Breast epithelium (tissue), 4 donors: ENCODE measurements around the gene DCLRE1B. TPM values are rescaled to one million over a fixed set of nuclear protein-coding genes. Genes with fewer than 3 reads are reported as not detected.

Experiments
- DNase-seq, 2 donors: peaks; one replicate each; pipeline ENCODE4 v3.0.0-alpha.2; 2019; ENCODE audit warnings: low spot score in 2 of 2
- H3K27ac ChIP-seq, 2 donors: fragments of 200-600 bp; sonication (generic) in 1 of 2; one replicate each; pipeline ENCODE4 v1.5.1; 2016 to 2019; ENCODE audit warnings: mild to moderate bottlenecking in 1 of 2
- H3K27me3 ChIP-seq, 2 donors: fragments of 200-600 bp; sonication (generic) in 1 of 2; one replicate each; pipeline versions ENCODE4 v1.5.1 to v1.6.0; 2017 to 2019; ENCODE audit warnings: control low read depth in 1 of 2, mild to moderate bottlenecking in 1 of 2
- H3K36me3 ChIP-seq: fragments of 200-600 bp; one replicate; pipeline ENCODE4 v1.5.1; 2019
- H3K4me1 ChIP-seq, 2 donors: fragments of 200-600 bp; sonication (generic); one replicate each; pipeline ENCODE4 v1.5.1; 2016 to 2019; ENCODE audit warnings: control low read depth in 1 of 2
- H3K4me3 ChIP-seq, 3 donors: fragments of 200-600 bp; sonication (generic); 1 replicate in 2 of 3; 2 replicates in 1 of 3; pipeline ENCODE4 v1.5.1; 2016 to 2019; ENCODE audit warnings: mild to moderate bottlenecking in 3 of 3, moderate library complexity in 2 of 3
- H3K9me3 ChIP-seq, 2 donors: fragments of 200-600 bp; sonication (generic) in 1 of 2; one replicate each; pipeline ENCODE4 v1.5.1; 2016 to 2019; ENCODE audit warnings: control low read depth in 1 of 2
- CTCF ChIP-seq, 3 donors: fragments of 450-650 bp; IDR thresholded peaks; one replicate each; pipeline ENCODE4 v1.5.1; 2016 to 2017; ENCODE audit warnings: antibody characterized with exemption in 3 of 3, mild to moderate bottlenecking in 3 of 3, moderate library complexity in 3 of 3
- POLR2A ChIP-seq: fragments of 450-650 bp; IDR thresholded peaks from one replicate; pipeline ENCODE4 v1.6.1; 2016; ENCODE audit warnings: antibody characterized with exemption, mild to moderate bottlenecking, moderate library complexity
- POLR2AphosphoS5 ChIP-seq, 3 donors: sonication (generic); formaldehyde crosslinking; IDR thresholded peaks; one replicate each; pipeline ENCODE4 v1.6.1; 2017; ENCODE audit warnings: antibody characterized with exemption in 3 of 3
- intact Hi-C: fragments of 100-400 bp; cut with DNase I; formaldehyde crosslinking; loops from one replicate; pipeline ENCODE4 v1.15.1; 2023; ENCODE audit warnings: low total_unique reads
- total RNA-seq, 3 donors: library from RNA; depleted of rRNA; stranded (reverse); fragments of >200 nt; gene quantifications; one replicate each; pipeline ENCODE4 v1.1.0, GENCODE V29; 2016

DCLRE1B gene
- total RNA-seq, 3 donors from 2014 or later, result 3.3 to 6.2 (median 3.5) TPM

GRCh38 chr1:113895961-113896360 is 9.2 kb upstream of the DCLRE1B start:
- DNase-seq, result no peak
- TF ChIP-seq CTCF (IDR thresholded peaks at IDR 0.05) (no peak), POLR2AphosphoS5 (IDR thresholded peaks at IDR 0.05) (no peak), POLR2A (no peak)
- intact Hi-C loops, result no loop called here
- Histone ChIP-seq H3K4me3 (no peak overlapping the region), H3K4me1 (no peaks in the 10 kb centered on the region), H3K9me3 (no peaks in the 10 kb centered on the region), H3K27ac (no peak overlapping the region), H3K36me3 (no peaks in the 10 kb centered on the region), H3K27me3 (no peaks in the 10 kb centered on the region)

GRCh38 chr1:113898241-113898814 is 6.8 kb upstream of the DCLRE1B start:
- intact Hi-C loops, result no loop called here
- no peak overlapping the region for H3K27ac ChIP-seq

GRCh38 chr1:113899111-113899510 is 6.0 kb upstream of the DCLRE1B start:
- Histone ChIP-seq H3K4me3 (no peak overlapping the region), H3K36me3 (no peaks in the 10 kb centered on the region), H3K27ac (no peak overlapping the region), H3K9me3 (no peaks in the 10 kb centered on the region), H3K27me3 (no peaks in the 10 kb centered on the region), H3K4me1 (peaks cover 0 to 4% of the 10 kb centered on the region in 2 donors)
- DNase-seq, result no peak
- no peak for TF ChIP-seq POLR2A
- intact Hi-C loops, result no loop called here

More at GRCh38 chr1:113898241-113898814, 6.8 kb upstream of the DCLRE1B start:
- H3K4me3 ChIP-seq, result no peak overlapping the region
- H3K9me3 ChIP-seq, result no peaks in the 10 kb centered on the region
- no peaks in the 10 kb centered on the region for H3K27me3 ChIP-seq
- H3K4me1 ChIP-seq, result peaks cover 0 to under 1% of the 10 kb centered on the region in 2 donors
- H3K36me3 ChIP-seq, result no peaks in the 10 kb centered on the region
- no peak for DNase-seq
- TF ChIP-seq CTCF (IDR thresholded peaks at IDR 0.05) (no peak), POLR2A (no peak)

- intact Hi-C loops, result no loop called here
- H3K9me3 ChIP-seq, result no peaks in the 10 kb centered on the region
- no peak for DNase-seq
- H3K27me3 ChIP-seq, result no peaks in the 10 kb centered on the region
- H3K27ac ChIP-seq, result no peak overlapping the region
- H3K36me3 ChIP-seq, result no peaks in the 10 kb centered on the region
- H3K4me1 ChIP-seq, result peaks cover 0 to 4% of the 10 kb centered on the region in 2 donors
- TF ChIP-seq CTCF (IDR thresholded peaks at IDR 0.05) (no peak), POLR2AphosphoS5 (IDR thresholded peaks at IDR 0.05) (no peak), POLR2A (no peak)
- no peak overlapping the region for H3K4me3 ChIP-seq
Observed at GRCh38 chr1:113901191-113901590, 3.9 kb upstream of the DCLRE1B start.

GRCh38 chr1:113903501-113904292 is 1.4 kb upstream of the DCLRE1B start:
- DNase-seq, result no peak
- H3K27me3 ChIP-seq, result no peaks in the 10 kb centered on the region
- H3K4me3 ChIP-seq, result peak overlapping the region; percentile 66 to 91 (median 67)
- H3K27ac ChIP-seq, result peak overlapping the region; percentile 89 to 92
- H3K4me1 ChIP-seq, result peaks cover 0 to 4% of the 10 kb centered on the region in 2 donors
- no peak for TF ChIP-seq CTCF (IDR thresholded peaks at IDR 0.05)
- no peak for TF ChIP-seq POLR2A
- TF ChIP-seq POLR2AphosphoS5 (IDR thresholded peaks at IDR 0.05), result no peak
- H3K36me3 ChIP-seq, result no peaks in the 10 kb centered on the region
- H3K9me3 ChIP-seq, result no peaks in the 10 kb centered on the region
- intact Hi-C loops, result no loop called here
